NCI-H2107 (cell line): ENCODE results near the gene LDLRAD4.
"Not testable (repeated sequence)": the region's sequence is repeated elsewhere in the genome, so short reads cannot be mapped to it uniquely, and the experiment has no call there.

Source experiments
- DNase-seq: peaks from one replicate; lab custom pipeline; 2025; lab: John Stamatoyannopoulos, UW

LDLRAD4 gene

DNA sequence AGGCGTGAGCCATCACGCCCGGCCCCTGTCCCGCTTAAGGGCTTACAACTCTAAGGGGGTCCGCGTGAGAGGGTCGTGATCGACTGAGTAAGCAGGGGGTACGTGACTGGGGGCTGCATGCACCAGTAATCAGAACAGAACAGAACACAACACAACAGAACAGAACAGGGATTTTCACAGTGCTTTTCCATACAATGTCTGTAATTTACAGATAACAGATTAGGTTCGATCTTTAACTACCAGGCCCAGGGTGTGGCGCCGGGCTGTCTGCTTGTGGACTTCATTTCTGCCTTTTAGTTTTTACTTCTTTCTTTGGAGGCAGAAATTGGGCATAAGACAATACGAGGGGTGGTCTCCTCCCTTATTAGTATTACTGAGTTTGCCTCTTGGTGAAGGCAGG is 458.8 kb downstream of the LDLRAD4 start:
- DNase-seq, result not testable (repeated sequence)

GRCh38 chr18:13680612-13681011 is 462.1 kb downstream of the LDLRAD4 start:
- no peak for DNase-seq

DNA sequence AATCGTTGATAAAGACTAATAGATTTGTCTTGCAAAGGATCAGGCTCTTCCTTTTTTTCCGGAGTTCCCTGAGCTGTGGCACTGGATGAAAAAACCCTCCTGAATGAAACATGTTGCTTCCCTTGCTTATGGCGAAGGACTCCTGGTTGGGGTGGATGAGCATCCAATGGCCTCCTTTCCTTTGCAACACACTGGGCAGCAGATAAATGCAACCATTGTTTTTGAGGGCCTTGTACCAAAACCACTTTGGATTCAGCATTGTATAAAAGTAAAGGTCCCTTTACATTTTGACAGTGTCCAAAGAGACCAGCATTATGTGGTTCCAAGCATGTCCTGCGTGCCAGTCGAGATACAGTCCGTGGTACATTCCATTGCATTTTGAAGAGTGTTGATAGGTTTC is 463.1 kb downstream of the LDLRAD4 start:
- no peak for DNase-seq

DNA sequence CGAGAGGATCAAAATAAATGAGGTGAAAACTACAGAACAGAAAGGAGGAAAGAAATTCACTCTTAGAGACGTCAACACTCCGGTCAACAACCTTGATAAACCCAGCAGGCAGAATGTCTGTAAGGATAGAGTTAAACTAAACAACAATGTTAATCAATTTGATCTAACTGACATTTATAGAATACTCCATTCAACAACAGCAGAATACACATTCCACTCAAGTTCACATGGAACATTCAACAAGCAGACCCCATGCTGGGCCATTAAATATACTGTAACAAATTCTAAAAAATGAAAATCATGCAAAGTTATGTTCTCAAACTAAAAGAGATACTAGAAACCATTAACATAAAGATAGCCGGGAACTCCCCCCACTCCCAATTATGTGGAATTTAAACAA is 466.0 kb downstream of the LDLRAD4 start:
- no peak for DNase-seq

GRCh38 chr18:13688191-13689136 is 469.9 kb downstream of the LDLRAD4 start:
- DNase-seq, result no peak

DNA sequence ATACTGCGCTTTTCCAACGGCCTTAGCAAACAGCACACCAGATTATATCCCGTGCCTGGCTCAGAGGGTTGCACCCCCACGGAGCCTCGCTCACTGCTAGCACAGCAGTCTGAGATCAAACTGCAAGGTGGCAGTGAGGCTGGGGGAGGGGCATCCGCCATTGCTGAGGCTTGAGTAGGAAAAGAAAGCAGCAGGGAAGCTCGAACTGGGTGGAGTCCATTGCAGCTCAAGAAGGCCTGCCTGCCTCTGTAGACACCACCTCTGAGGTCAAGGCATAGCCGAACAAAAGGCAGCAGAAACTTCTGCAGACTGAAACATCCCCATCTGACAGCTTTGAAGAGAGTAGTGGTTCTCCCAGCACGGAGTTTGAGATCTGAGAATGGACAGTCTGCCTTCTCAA is 471.5 kb downstream of the LDLRAD4 start:
- not testable (repeated sequence) for DNase-seq

DNA sequence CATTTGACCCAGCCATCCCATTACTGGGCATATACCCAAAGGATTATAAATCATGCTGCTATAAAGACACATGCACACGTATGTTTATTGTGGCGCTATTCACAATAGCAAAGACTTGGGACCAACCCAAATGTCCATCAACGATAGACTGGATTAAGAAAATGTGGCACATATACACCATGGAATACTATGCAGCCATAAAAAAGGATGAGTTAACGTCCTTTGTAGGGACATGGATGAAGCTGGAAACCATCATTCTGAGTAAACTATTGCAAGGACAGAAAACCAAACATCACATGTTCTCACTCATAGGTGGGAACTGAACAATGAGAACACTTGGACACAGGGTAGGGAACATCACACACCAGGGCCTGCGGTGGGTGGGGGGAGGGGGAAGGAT is 476.8 kb downstream of the LDLRAD4 start:
- DNase-seq, result not testable (repeated sequence)

DNA sequence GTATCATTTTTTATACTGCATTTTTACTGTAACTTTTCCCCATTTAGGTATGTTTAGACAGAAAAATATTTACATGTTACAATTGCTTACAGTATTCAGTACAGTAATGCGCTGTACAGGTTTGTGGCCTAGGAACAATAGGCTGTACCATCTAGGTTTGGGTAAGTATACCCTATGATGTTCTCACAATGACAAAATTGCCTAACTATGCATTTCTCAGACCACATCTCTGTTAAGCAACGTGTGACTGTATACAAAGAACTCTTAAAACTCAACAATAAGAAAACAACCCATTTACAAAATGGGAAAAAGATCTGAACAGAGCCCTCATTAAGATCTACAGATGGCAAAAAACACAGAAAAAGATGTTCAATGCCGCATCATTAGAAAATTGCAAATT is 478.4 kb downstream of the LDLRAD4 start:
- DNase-seq, result no peak

- DNase-seq, result no peak
Measured at GRCh38 chr18:13700153-13700552, 481.6 kb downstream of the LDLRAD4 start.
